Panc1 (cell line): ENCODE data around the gene UPK3BL2.
"Not testable (repeated sequence)": the region's sequence is repeated elsewhere in the genome, so short reads cannot be mapped to it uniquely, and the experiment has no call there.

Experiments used
- SIN3A ChIP-seq: IDR thresholded peaks from 2 replicates; pipeline ENCODE4 v1.6.1; 2012; ENCODE audit warnings: low read depth, mild to moderate bottlenecking, low read length, moderate library complexity, borderline replicate concordance; ENCODE audit not compliant: insufficient read depth
- TF ChIP-seq, protein P1 (sequence below): fragments of 450-650 bp; IDR thresholded peaks from 2 replicates; pipeline ENCODE4 v1.5.1; 2017; ENCODE audit warnings: mild to moderate bottlenecking
- TF ChIP-seq, protein P2 (sequence below), 2 experiments: IDR thresholded peaks; 2 replicates each; pipeline ENCODE4 v1.6.1; 2011 to 2012; ENCODE audit warnings: low read depth in 2 of 2, control low read depth in 1 of 2, low read length in 1 of 2, mild to moderate bottlenecking in 1 of 2, moderate library complexity in 1 of 2; ENCODE audit not compliant: insufficient read depth in 1 of 2

DNA sequence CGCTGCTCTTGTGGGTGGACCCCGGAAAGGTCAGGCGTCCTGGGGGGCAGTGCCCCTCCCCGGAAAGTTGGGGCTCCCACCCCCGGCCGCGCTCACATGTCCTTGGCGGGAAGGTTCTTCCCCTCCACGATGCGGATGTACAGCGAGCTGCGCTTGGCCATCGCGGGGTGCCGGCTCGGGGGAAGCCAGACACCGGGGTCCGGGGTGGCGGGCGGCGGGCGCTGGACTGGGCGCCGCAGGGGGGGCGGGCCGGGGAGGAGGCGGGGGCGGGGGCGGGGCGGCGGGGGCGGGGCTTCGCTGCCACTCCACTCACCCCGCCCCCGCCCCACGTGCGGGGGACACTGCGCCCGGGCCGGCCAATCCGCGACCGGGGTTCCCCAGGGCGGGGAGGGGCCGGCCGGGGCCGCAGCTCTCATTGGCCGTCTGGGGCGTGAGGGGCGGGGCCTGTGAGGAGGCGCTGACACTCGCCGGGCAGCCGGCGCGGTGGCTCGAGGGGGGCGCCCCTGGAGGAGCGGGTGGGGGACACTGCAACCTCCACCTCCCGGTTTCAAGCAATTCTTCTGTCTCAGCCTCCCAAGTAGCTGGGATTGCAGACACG, 25.8 kb downstream of the UPK3BL2 start, which contains the start of gene RASA4B:
- TF ChIP-seq, protein P1, sequence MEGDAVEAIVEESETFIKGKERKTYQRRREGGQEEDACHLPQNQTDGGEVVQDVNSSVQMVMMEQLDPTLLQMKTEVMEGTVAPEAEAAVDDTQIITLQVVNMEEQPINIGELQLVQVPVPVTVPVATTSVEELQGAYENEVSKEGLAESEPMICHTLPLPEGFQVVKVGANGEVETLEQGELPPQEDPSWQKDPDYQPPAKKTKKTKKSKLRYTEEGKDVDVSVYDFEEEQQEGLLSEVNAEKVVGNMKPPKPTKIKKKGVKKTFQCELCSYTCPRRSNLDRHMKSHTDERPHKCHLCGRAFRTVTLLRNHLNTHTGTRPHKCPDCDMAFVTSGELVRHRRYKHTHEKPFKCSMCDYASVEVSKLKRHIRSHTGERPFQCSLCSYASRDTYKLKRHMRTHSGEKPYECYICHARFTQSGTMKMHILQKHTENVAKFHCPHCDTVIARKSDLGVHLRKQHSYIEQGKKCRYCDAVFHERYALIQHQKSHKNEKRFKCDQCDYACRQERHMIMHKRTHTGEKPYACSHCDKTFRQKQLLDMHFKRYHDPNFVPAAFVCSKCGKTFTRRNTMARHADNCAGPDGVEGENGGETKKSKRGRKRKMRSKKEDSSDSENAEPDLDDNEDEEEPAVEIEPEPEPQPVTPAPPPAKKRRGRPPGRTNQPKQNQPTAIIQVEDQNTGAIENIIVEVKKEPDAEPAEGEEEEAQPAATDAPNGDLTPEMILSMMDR, result not testable (repeated sequence)
- TF ChIP-seq, protein P2, sequence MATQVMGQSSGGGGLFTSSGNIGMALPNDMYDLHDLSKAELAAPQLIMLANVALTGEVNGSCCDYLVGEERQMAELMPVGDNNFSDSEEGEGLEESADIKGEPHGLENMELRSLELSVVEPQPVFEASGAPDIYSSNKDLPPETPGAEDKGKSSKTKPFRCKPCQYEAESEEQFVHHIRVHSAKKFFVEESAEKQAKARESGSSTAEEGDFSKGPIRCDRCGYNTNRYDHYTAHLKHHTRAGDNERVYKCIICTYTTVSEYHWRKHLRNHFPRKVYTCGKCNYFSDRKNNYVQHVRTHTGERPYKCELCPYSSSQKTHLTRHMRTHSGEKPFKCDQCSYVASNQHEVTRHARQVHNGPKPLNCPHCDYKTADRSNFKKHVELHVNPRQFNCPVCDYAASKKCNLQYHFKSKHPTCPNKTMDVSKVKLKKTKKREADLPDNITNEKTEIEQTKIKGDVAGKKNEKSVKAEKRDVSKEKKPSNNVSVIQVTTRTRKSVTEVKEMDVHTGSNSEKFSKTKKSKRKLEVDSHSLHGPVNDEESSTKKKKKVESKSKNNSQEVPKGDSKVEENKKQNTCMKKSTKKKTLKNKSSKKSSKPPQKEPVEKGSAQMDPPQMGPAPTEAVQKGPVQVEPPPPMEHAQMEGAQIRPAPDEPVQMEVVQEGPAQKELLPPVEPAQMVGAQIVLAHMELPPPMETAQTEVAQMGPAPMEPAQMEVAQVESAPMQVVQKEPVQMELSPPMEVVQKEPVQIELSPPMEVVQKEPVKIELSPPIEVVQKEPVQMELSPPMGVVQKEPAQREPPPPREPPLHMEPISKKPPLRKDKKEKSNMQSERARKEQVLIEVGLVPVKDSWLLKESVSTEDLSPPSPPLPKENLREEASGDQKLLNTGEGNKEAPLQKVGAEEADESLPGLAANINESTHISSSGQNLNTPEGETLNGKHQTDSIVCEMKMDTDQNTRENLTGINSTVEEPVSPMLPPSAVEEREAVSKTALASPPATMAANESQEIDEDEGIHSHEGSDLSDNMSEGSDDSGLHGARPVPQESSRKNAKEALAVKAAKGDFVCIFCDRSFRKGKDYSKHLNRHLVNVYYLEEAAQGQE (IDR thresholded peaks at IDR 0.05; ENCODE audit: insufficient read depth in 1 of 2, low read depth in 2 of 2, low read length in 1 of 2), result not testable (repeated sequence)
- TF ChIP-seq SIN3A, result not testable (repeated sequence)
